ENCODE measurements around the gene IGFBP4. TPM values are rescaled to one million over a fixed set of nuclear protein-coding genes. Genes with fewer than 3 reads are reported as not detected.

Gene IGFBP4
- total and polyA plus RNA-seq, 10 of the 15 experiments (the other 5 are each of a cell fraction or from before 2014, with no cell fraction given): 2.4 to 22.3 (median 6.6) TPM

- TF ChIP-seq HDGF (IDR thresholded peaks at IDR 0.05) (no peak), JUND (IDR thresholded peaks at IDR 0.05; ENCODE audit: low read depth, low read length) (no peak), TCF12 (IDR thresholded peaks at IDR 0.05; ENCODE audit: low read depth, low read length) (no peak), SP1 (IDR thresholded peaks at IDR 0.05; ENCODE audit: low read depth, low read length) (no peak), MLLT1 (IDR thresholded peaks at IDR 0.05) (no peak), ZSCAN29 (IDR thresholded peaks at IDR 0.05) (no peak)
These were observed 20.1 kb upstream of the IGFBP4 start (continued) for GRCh38 chr17:40422990-40423633.

GRCh38 chr17:40425741-40426140, 17.5 kb upstream of the IGFBP4 start:
- Histone ChIP-seq H4K20me1 (ENCODE audit: control insufficient read depth, insufficient read depth) (no peaks in the 10 kb centered on the region), H3K9me3 (replicated peaks; ENCODE audit: control insufficient read depth, insufficient read depth, low read length) (no peaks in the 10 kb centered on the region; the same call in 2 of the 3 replicates), H3K4me1 (ENCODE audit: control insufficient read depth, insufficient read depth, low read length) (peaks cover 2% of the 10 kb centered on the region; the same call in 1 of the 2 replicates), H3K36me3 (ENCODE audit: control insufficient read depth in 2 of 2, insufficient read depth in 2 of 2, low read length in 1 of 2) (no peaks in the 10 kb centered on the region), H2AFZ (ENCODE audit: control insufficient read depth, low read depth, low read length) (no peak overlapping the region), H3K79me2 (ENCODE audit: control insufficient read depth, insufficient read depth, low read length) (no peaks in the 10 kb centered on the region), H3K9ac (ENCODE audit: control insufficient read depth, insufficient read depth, low read length) (no peak overlapping the region), H3K27ac (ENCODE audit: control insufficient read depth, insufficient read depth) (no peak overlapping the region), H3K27me3 (replicated peaks in 1 of 2; ENCODE audit: control insufficient read depth in 2 of 2, insufficient read depth in 2 of 2, low read length in 1 of 2) (peaks cover 0 to 3% of the 10 kb centered on the region in 2 experiments; a peak in 1 of 4 replicates), H3K4me3 (no peak overlapping the region), H3K4me2 (ENCODE audit: control insufficient read depth, insufficient read depth) (no peak overlapping the region)
- ATAC-seq (no peak), FAIRE-seq (no peak), DNase-seq (ENCODE audit: low read depth, low spot score) (no peak)
- no TSS peak for BruUV-seq (replicated peaks)
- POLR2A ChIA-PET: interaction anchor here (0.7 to 0.9 kb wide), 2 partner anchors 8 to 156 kb away, joined by 3 read pairs; partner anchors contain the start of gene TOP2A
- in situ Hi-C loops (cut with MboI): loop anchor here (25.0 kb wide), 1 partner anchor 112 kb away; no protein-coding TSS in a partner anchor
- 26% methylated on average over 4 of the region's 4 CpGs for WGBS (ENCODE audit: insufficient coverage, insufficient replicate concordance, low lambda C conversion rate, missing lambda C conversion rate)
- SMC1A ChIA-PET (ENCODE audit: uncharacterized antibody, unreplicated experiment): interaction anchor here (0.5 to 2.1 kb wide), 4 partner anchors 17 to 1505 kb away, joined by 3 to 9 read pairs (median 5); partner anchors contain the start of genes IGFBP4 and ODAD4
- RAD21 ChIA-PET (ENCODE audit: unreplicated experiment): no interaction called here
- CTCF ChIA-PET: interaction anchor here (0.8 to 2.6 kb wide), 5 partner anchors 8 to 51 kb away, joined by 3 to 15 read pairs (median 9); partner anchors contain the start of gene TOP2A
- TF ChIP-seq TCF7 (IDR thresholded peaks at IDR 0.05; ENCODE audit: borderline replicate concordance) (no peak), CBX3 (IDR thresholded peaks at IDR 0.05; ENCODE audit: borderline replicate concordance, low read depth) (no peak), SMAD1 (IDR thresholded peaks at IDR 0.05; ENCODE audit: low read depth, partially characterized antibody) (no peak), LARP7 (IDR thresholded peaks at IDR 0.05) (no peak), STAT3 (IDR thresholded peaks at IDR 0.05; ENCODE audit: low read depth, low read length) (no peak), SIX5 (IDR thresholded peaks at IDR 0.05; ENCODE audit: low read depth, low read length, severe bottlenecking) (no peak), MTA3 (IDR thresholded peaks at IDR 0.05; ENCODE audit: borderline replicate concordance, low read length) (no peak), ESRRA (IDR thresholded peaks at IDR 0.05; ENCODE audit: low read length) (no peak), ATF7 (IDR thresholded peaks at IDR 0.05; ENCODE audit: low read depth) (no peak), ZBTB33 (IDR thresholded peaks at IDR 0.05) (no peak), FOXM1 (IDR thresholded peaks at IDR 0.05; ENCODE audit: low read depth, low read length) (no peak)
- TF ChIP-seq, protein P1, sequence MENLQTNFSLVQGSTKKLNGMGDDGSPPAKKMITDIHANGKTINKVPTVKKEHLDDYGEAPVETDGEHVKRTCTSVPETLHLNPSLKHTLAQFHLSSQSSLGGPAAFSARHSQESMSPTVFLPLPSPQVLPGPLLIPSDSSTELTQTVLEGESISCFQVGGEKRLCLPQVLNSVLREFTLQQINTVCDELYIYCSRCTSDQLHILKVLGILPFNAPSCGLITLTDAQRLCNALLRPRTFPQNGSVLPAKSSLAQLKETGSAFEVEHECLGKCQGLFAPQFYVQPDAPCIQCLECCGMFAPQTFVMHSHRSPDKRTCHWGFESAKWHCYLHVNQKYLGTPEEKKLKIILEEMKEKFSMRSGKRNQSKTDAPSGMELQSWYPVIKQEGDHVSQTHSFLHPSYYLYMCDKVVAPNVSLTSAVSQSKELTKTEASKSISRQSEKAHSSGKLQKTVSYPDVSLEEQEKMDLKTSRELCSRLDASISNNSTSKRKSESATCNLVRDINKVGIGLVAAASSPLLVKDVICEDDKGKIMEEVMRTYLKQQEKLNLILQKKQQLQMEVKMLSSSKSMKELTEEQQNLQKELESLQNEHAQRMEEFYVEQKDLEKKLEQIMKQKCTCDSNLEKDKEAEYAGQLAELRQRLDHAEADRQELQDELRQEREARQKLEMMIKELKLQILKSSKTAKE (IDR thresholded peaks at IDR 0.05; ENCODE audit: low read depth, poor library complexity, severe bottlenecking): no peak
- intact Hi-C loops (cut with micrococcal nuclease; ENCODE audit: unreplicated experiment): no loop called here
